Mammary epithelial cell (primary cell): ENCODE results near the gene XRCC6.

Experiments
- CTCF ChIP-seq, 2 donors: IDR thresholded peaks in 1 of 2; conservative IDR thresholded peaks in 1 of 2; 2 replicates each; pipeline ENCODE4 v1.5.1; 2011 to 2012; ENCODE audit warnings: inconsistent platforms in 2 of 2, low read length in 2 of 2, mild to moderate bottlenecking in 2 of 2, control low read depth in 1 of 2, low read depth in 1 of 2; ENCODE audit not compliant: insufficient read depth in 1 of 2; ENCODE audit errors: extremely low read depth in 1 of 2
- EZH2 ChIP-seq: IDR thresholded peaks from 2 replicates; pipeline ENCODE4 v1.6.1; 2012; ENCODE audit warnings: low read length, inconsistent platforms, borderline replicate concordance

- TF ChIP-seq CTCF (conservative IDR thresholded peaks at IDR 0.05 in 1 of 2, IDR thresholded peaks at IDR 0.05 in 1 of 2; ENCODE audit: extremely low read depth in 1 of 2, insufficient read depth in 1 of 2, low read depth in 1 of 2, low read length in 2 of 2), result no peak
- no peak for TF ChIP-seq EZH2
Measured at GRCh38 chr22:41681616-41682015, 60.5 kb downstream of the XRCC6 start.
